ENCODE data around the gene MTRF1L. TPM values are rescaled to one million over a fixed set of nuclear protein-coding genes. Genes with fewer than 3 reads are reported as not detected.

MTRF1L gene
- total RNA-seq, 1 experiment from 2014 or later, result 26.5 TPM

- peaks cover 2% of the 10 kb centered on the region; the same call in 1 of the 2 replicates for H3K27me3 Mint-ChIP-seq (ENCODE audit: low read depth)
- Histone ChIP-seq H3K9me3 (ENCODE audit: control insufficient read depth, low read depth, low read length) (no peaks in the 10 kb centered on the region), H3K9ac (ENCODE audit: extremely low read depth, insufficient read length, low read length) (no peak overlapping the region), H2AK5ac (ENCODE audit: insufficient read length, low read length) (no peak overlapping the region), H2BK120ac (ENCODE audit: low read depth, low read length, poor library complexity, severe bottlenecking) (no peak overlapping the region), H4K8ac (replicated peaks; ENCODE audit: insufficient read length, low read depth, low read length) (no peak overlapping the region), H2BK5ac (ENCODE audit: insufficient read length, low read length) (no peak overlapping the region), H3K23me2 (ENCODE audit: insufficient read length, low read depth, low read length, poor library complexity, severe bottlenecking) (no peaks in the 10 kb centered on the region), H3K56ac (ENCODE audit: insufficient read length, low read depth, low read length) (no peak overlapping the region), H3K23ac (ENCODE audit: insufficient read length, low read depth, low read length) (no peak overlapping the region), H3K18ac (ENCODE audit: insufficient read length, low read depth, low read length) (no peak overlapping the region), H3K79me1 (ENCODE audit: insufficient read depth, low read depth, low read length, poor library complexity, severe bottlenecking) (no peaks in the 10 kb centered on the region), H2BK12ac (ENCODE audit: insufficient read length, low read depth, low read length) (no peak overlapping the region), H4K91ac (ENCODE audit: insufficient read length, low read depth, low read length) (no peak overlapping the region), H2BK15ac (ENCODE audit: low read depth, low read length) (no peak overlapping the region), H3K14ac (ENCODE audit: insufficient read depth, low read length) (no peak overlapping the region), H4K20me1 (ENCODE audit: control insufficient read depth, insufficient read depth, insufficient read length) (no peaks in the 10 kb centered on the region), H4K5ac (ENCODE audit: insufficient read length, low read depth, low read length) (no peak overlapping the region), H3K27me3 (ENCODE audit: insufficient read depth, low read length) (no peaks in the 10 kb centered on the region), H3K4me1 (ENCODE audit: insufficient read depth, low read length) (peaks cover 4% of the 10 kb centered on the region; the same call in 1 of the 2 replicates), H3K79me2 (ENCODE audit: insufficient read depth, low read length) (no peaks in the 10 kb centered on the region), H3K4ac (ENCODE audit: low read depth, low read length) (no peak overlapping the region), H3K4me2 (ENCODE audit: insufficient read depth, insufficient read length, low read length) (no peak overlapping the region), H2BK20ac (ENCODE audit: low read depth, low read length, poor library complexity, severe bottlenecking) (no peak overlapping the region), H3T11ph (ENCODE audit: low read length) (no peak overlapping the region), H3K27ac (ENCODE audit: insufficient read length, low read depth, low read length) (no peak overlapping the region), H2AFZ (ENCODE audit: low read length) (no peak overlapping the region)
- no peak overlapping the region for H3K4me3 Mint-ChIP-seq
- H3K36me3 Mint-ChIP-seq (ENCODE audit: insufficient read depth in 1 of 3, low read depth in 3 of 3), result no peaks in the 10 kb centered on the region
- H3K4me1 Mint-ChIP-seq, result peaks cover 13 to 16% of the 10 kb centered on the region in 2 experiments
- WGBS (ENCODE audit: extremely low coverage, insufficient read length, low lambda C conversion rate), result no CpG with 5 or more reads among the region's 3 CpGs
- no peaks in the 10 kb centered on the region; a peak in 1 of 5 replicates for H3K9me3 Mint-ChIP-seq
- peak; percentile 43; the same call in 1 of the 3 replicates for TF ChIP-seq CTCF (conservative IDR thresholded peaks at IDR 0.05)
- no peak overlapping the region for H3K27ac Mint-ChIP-seq
- no peak for DNase-seq
Observed at GRCh38 chr6:152954443-152954842, 48.1 kb downstream of the MTRF1L start.

Measured in H9 (cell line).